SH-SY5Y (cell line): ENCODE measurements around the gene CARD6.

Source experiments
- GATA2 ChIP-seq: IDR thresholded peaks from 2 replicates; pipeline ENCODE4 v1.6.1; 2011; ENCODE audit warnings: mild to moderate bottlenecking, low read depth, low read length
- GATA3 ChIP-seq: IDR thresholded peaks from 2 replicates; pipeline ENCODE4 v1.6.1; 2011; ENCODE audit warnings: low read depth, mild to moderate bottlenecking, low read length, moderate library complexity

CARD6 gene

DNA sequence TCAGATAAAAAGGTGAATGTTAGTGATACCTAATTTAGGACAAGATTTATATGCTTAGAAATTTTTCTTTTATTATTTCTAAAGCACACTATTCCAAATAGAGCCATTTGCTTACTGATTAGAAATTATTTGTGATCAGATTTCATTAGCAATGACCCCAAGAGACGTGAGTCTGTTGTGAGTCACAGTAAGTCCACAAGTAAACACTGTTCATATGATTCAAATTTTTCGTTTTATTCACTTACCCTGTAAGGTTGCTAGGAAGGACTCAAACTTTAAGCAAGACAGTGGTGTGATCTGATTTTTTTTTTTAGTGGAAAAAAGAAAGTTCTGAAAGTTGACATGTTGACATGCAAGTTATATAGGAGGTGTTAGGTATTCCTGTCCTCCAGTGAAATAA lies 1.2 kb downstream of the CARD6 start:
- no peak for TF ChIP-seq GATA3
- TF ChIP-seq GATA2: no peak

DNA sequence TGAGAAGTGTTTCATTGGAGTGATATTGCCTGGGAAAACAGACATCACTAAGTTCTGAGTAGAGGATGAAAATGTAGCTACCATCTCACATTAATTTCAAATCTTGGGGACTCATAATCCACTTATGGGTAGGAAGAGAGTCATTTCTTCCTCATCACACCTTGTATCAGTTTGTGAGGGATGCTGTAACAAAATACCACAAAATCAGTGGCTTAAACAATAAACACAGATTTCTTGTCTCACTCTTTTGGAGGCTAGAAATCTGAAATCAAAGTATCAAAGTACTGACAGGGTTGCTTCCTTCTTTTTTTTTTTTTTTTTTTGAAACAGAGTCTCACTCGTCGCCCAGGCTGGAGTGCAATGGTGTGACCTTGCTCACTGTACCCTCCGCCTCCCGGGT lies 3.4 kb downstream of the CARD6 start:
- no peak for TF ChIP-seq GATA3
- no peak for TF ChIP-seq GATA2

DNA sequence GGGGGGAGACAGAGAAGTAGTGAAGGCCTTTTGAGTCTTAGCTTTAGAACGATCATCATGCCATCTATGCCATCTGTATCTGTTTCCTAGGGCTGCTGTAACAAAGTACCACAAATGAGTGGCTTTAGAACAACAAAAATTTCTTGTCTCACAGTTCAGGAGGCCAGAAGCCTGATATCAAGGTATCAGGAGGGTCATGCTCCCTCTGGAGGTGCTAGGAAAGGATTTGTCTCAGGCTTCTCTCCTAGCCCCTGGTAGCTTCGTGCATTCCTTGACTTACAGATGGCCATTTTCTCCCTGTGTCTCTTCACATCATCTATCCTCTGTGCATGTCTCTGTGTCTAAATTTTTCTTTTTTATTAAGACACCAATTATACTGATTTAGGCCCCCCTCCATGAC lies 5.2 kb downstream of the CARD6 start:
- TF ChIP-seq GATA2 (no peak), GATA3 (no peak)

GRCh38 chr5:40847525-40847924 lies 6.4 kb downstream of the CARD6 start:
- TF ChIP-seq GATA2: no peak
- TF ChIP-seq GATA3: no peak

GRCh38 chr5:40853632-40854192 lies 12.5 kb downstream of the CARD6 start:
- TF ChIP-seq GATA3 (no peak), GATA2 (no peak)

DNA sequence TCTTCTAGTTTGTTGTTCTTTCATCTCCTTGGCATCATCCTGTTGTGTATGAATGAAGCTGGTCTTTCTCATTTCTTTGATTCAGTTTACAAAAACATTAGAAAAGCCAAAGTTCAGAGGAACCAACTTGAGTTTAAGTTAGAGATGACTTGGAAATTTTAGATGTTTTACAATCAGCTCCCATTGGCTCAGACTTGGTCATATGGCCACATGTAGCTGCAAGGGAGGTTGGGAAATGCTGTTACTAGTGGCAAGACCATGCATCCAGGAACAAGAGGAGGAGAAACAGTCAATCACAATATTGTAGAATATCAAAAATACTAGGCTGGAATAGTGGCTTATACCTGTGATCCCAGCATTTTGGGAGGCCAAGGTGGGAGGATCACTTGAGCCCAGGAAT lies 19.5 kb downstream of the CARD6 start:
- TF ChIP-seq GATA2: no peak
- no peak for TF ChIP-seq GATA3

GRCh38 chr5:40866844-40867243 lies 25.7 kb downstream of the CARD6 start:
- no peak for TF ChIP-seq GATA2
- no peak for TF ChIP-seq GATA3

DNA sequence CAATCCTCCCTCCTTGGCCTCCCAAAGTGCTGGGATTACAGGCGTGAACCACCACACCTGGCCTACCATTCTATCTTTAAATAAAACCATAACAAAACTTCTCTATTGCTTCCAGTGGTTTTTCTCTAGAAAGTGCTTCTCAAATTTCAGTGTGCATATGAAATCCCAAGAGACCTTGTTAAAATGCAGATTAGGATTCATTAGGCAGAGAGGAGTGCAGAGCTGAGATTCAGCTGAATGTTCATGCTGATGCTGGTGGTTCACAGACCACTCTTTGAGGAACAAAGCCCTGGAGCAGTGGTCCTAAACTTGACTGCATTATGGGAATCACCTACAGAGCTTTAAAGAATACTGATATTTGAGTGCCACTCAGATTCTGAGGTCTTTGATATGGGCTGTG lies 28.2 kb downstream of the CARD6 start:
- TF ChIP-seq GATA2: no peak
- TF ChIP-seq GATA3: no peak

DNA sequence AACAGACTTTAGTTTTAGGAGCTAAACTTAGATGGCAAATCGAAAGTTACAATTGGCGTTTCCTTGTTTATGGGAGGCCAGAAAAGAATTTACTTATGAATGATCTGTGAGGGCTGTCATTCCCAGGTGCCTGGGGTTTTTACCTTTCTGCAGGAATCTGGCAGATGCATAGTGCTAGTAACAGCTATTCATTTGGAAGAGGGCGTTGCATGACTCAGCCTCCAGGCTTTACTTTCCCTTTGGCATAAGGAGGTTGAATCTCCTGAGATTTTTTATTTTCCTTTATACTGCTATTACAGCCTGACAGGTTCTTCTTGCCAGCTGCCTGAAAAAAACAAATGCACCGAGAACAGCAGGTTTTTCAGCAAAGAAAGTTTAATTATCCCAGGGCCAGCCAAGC lies 30.0 kb downstream of the CARD6 start:
- TF ChIP-seq GATA3: no peak
- no peak for TF ChIP-seq GATA2

DNA sequence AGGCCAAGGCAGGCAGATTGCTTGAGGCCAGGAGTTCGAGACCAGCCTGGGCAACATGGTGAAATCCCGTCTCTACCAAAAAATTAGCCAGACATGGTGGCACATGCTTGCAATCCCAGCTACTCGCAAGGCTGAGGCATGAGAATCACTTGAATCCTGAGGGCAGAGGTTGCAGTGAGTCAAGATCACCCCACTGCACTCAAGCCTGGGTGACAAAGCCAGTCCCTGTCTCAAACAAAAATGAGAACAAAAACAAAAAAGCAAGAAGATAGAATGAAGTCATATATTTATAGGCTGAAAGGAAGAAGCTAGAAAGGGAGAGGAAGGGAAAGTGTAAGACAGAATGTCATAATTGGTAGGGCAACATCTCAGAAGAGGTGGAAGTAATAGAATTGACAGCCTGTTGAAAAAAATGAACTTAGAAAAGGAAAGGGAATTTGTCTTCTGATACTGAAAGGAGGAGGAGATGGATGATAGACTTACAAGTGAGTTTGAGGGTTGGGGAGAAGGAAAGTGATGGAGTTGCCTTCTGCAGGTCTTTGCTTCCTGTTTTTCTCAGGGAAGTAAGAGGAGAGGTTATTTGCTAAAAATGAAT lies 32.2 kb downstream of the CARD6 start:
- TF ChIP-seq GATA3 (no peak), GATA2 (no peak)

- no peak for TF ChIP-seq GATA3
- no peak for TF ChIP-seq GATA2
Observed at GRCh38 chr5:40875958-40876357, 34.8 kb downstream of the CARD6 start.

GRCh38 chr5:40877371-40877988 lies 36.3 kb downstream of the CARD6 start:
- TF ChIP-seq GATA3: no peak
- no peak for TF ChIP-seq GATA2

- no peak for TF ChIP-seq GATA2
Observed at GRCh38 chr5:40879163-40879942, 38.2 kb downstream of the CARD6 start.

GRCh38 chr5:40882291-40882690 lies 41.1 kb downstream of the CARD6 start:
- TF ChIP-seq GATA3: no peak
- no peak for TF ChIP-seq GATA2

DNA sequence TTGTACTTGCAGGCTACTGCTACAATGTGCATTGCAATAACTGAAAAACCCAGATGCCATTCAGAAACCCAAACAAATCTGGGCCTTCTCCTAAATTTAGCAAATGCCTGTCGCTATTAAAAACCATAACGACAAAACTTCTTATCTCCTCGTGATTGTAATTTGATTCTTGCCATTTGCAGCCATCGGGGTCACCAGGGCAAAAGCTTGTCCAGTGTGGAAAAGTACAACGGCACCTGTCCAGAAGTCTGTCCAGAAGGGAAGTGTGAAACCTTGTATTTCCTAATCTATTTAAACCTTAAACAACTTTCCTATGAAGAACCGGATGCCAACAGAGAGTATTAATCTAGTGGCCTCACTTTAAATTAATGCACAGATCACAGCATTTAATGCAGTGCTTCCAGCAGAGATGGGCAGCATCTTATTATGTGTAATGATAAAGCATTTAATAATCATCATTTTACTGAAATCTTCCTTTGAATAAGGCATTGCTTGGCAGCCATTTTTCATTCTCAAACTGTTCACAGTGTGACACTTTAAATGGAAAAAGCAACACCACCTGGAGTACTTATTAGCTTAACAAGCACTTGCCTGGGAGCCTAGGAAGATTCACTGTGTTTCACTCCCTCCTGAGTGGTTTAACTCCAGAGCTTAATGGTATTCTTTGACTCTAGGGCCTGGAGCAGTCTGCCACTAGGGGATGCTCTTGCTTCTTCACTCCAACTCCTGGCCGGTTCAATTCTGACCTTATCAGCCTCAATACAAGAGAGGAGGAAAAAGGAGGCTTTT lies 63.2 kb downstream of the CARD6 start:
- peak; percentile 70; the same call in 1 of the 2 replicates for TF ChIP-seq GATA2
- no peak; the same call in 1 of the 2 replicates for TF ChIP-seq GATA3

- TF ChIP-seq GATA2 (peak; percentile 3; the same call in 1 of the 2 replicates), GATA3 (0 out of 2 replicates have a peak, but pooled peaks have one; percentile 30)
Observed at GRCh38 chr5:40904994-40905306, 63.8 kb downstream of the CARD6 start.
